PC-9 (cell line): ENCODE measurements around the gene SSBP4. TPM values are rescaled to one million over a fixed set of nuclear protein-coding genes. Genes with fewer than 3 reads are reported as not detected.

ENCODE experiments used
- BruUV-seq: library from RNA; stranded (reverse); fragments of 400-500 nt; replicated peaks from 2 replicates; lab custom pipeline; 2021; lab: Mats Ljungman, UMichigan
- CTCF ChIA-PET: fragments of 300-600 bp; sonication (Branson Sonifier 250); formaldehyde crosslinking; loops from one replicate; lab custom pipeline; 2022; ENCODE audit warnings: antibody characterized with exemption; lab: Charles Lee
- POLR2A ChIA-PET: fragments of 300-600 bp; sonication (Branson Sonifier 250); formaldehyde crosslinking; loops from one replicate; lab custom pipeline; 2022; ENCODE audit warnings: antibody characterized with exemption; ENCODE audit not compliant: unreplicated experiment; lab: Charles Lee
- DNase-seq, 2 experiments: peaks; one replicate each; pipeline versions ENCODE4 v3.0.0 to v3.0.0-alpha.2; 2015 to 2022; ENCODE audit warnings: mixed read lengths in 1 of 2
- H2AFZ ChIP-seq: fragments of 200-600 bp; sonication (generic); 2 replicates; pipeline ENCODE4 v1.8.1; 2017; ENCODE audit warnings: antibody characterized with exemption
- H3F3A ChIP-seq: fragments of 200-600 bp; sonication (generic); 2 replicates; pipeline ENCODE4 v1.8.1; 2017; ENCODE audit warnings: antibody characterized with exemption, mild to moderate bottlenecking, low read depth; ENCODE audit not compliant: insufficient read depth
- H3K27ac ChIP-seq: fragments of 200-600 bp; sonication (generic); 2 replicates; pipeline ENCODE4 v1.6.1; 2016; ENCODE audit warnings: mixed run types
- H3K27me3 ChIP-seq: fragments of 200-600 bp; sonication (generic); 2 replicates; pipeline ENCODE4 v1.6.1; 2016; ENCODE audit warnings: low read depth, mixed run types; ENCODE audit not compliant: insufficient read depth
- H3K36me3 ChIP-seq: fragments of 200-600 bp; sonication (generic); 2 replicates; pipeline ENCODE4 v1.6.1; 2016; ENCODE audit warnings: low read depth, mixed run types
- H3K4me1 ChIP-seq: fragments of 200-600 bp; sonication (generic); replicated peaks from 2 replicates; pipeline ENCODE4 v1.6.1; 2016; ENCODE audit warnings: mixed run types; ENCODE audit not compliant: insufficient read depth
- H3K4me2 ChIP-seq: fragments of 200-600 bp; sonication (generic); 2 replicates; pipeline ENCODE4 v1.6.1; 2017; ENCODE audit warnings: mixed run types
- H3K4me3 ChIP-seq: fragments of 200-600 bp; sonication (generic); 2 replicates; pipeline ENCODE4 v1.6.1; 2016; ENCODE audit warnings: mixed run types
- H3K79me2 ChIP-seq: fragments of 200-600 bp; sonication (generic); 2 replicates; pipeline ENCODE4 v1.6.1; 2017; ENCODE audit warnings: low read depth, mixed run types
- H3K9me2 ChIP-seq: fragments of 200-600 bp; sonication (generic); 2 replicates; pipeline ENCODE4 v1.8.1; 2017; ENCODE audit warnings: mild to moderate bottlenecking; ENCODE audit not compliant: insufficient read depth
- H3K9me3 ChIP-seq: fragments of 200-600 bp; sonication (generic); 2 replicates; pipeline ENCODE4 v1.8.1; 2016; ENCODE audit warnings: low read depth; ENCODE audit not compliant: insufficient read depth
- H4K20me1 ChIP-seq: fragments of 200-600 bp; sonication (generic); 2 replicates; pipeline ENCODE4 v1.8.1; 2017; ENCODE audit not compliant: insufficient read depth
- EZH2 ChIP-seq: fragments of 200-600 bp; sonication (generic); IDR thresholded peaks from 2 replicates; pipeline ENCODE4 v1.8.0; 2017; ENCODE audit warnings: antibody characterized with exemption, low read depth
- intact Hi-C: fragments of 100-400 bp; cut with micrococcal nuclease; formaldehyde crosslinking; loops from one replicate; pipeline ENCODE4 v1.10.0; 2022; ENCODE audit not compliant: unreplicated experiment
- total RNA-seq: library from RNA; stranded (reverse); gene quantifications from 2 replicates; pipeline ENCODE4 v1.2.3, GENCODE V29; 2021
- TF ChIP-seq, protein P1 (sequence below): fragments of 200-600 bp; sonication (generic); conservative IDR thresholded peaks from 2 replicates; pipeline ENCODE4 v1.6.1; 2017; ENCODE audit warnings: mixed run types, antibody characterized with exemption, mild to moderate bottlenecking, moderate library complexity

The SSBP4 gene
- total RNA-seq, 1 experiment from 2014 or later, result 56.6 TPM

DNA sequence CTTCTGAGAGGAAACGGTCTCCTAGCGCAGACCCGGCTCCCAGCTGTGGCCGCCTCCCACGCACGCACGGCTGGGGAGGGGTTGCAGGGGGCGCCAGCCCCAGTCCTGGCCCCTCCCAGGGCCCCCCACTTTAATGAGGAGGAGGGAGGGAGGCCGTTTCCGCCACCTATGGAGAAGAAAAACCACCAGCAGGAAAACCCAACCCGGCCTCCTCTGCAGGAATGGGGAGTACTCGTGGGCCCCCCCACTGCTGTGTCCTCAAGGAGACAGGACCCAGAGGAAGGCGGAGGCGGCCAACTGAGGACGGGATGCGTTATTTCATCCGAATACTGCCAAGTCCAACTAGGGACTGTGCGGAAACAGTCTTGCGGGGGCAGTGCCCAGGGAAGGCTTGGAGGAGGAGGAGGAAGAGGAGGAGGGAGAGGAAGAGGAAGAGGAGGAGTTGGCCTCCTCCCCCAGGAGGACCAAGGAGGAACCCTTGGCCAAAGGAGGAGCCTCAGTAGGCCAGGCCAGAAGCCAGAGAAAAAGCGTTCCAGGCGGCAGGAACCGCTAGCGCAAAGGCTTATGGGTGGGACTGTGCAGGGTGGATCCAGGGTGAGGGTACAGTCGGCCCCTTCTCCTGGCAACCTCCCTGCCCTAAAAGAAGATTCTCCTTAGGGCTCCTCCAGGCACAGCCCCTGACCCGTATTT is 3.9 kb upstream of the SSBP4 start:
- intact Hi-C loops, result loop anchor here (5.0 to 10.0 kb wide), 2 partner anchors 161 to 408 kb away; partner anchors contain the start of gene ARRDC2
- BruUV-seq, result no TSS peak
- ChIA-PET CTCF (interaction anchor here (0.6 to 1.0 kb wide), 3 partner anchors 24 to 87 kb away, joined by 3 to 5 read pairs (median 3); no protein-coding TSS in a partner anchor), POLR2A (interaction anchor here (0.6 kb wide), 1 partner anchor 223 kb away, joined by 3 read pairs; no protein-coding TSS in a partner anchor)
- no peak overlapping the region for H3K27ac ChIP-seq
- H3K9me2 ChIP-seq, result no peaks in the 10 kb centered on the region
- no peaks in the 10 kb centered on the region for H3K9me3 ChIP-seq
- peaks cover 2% of the 10 kb centered on the region; the same call in 1 of the 2 replicates for H4K20me1 ChIP-seq
- TF ChIP-seq EZH2, result no peak
- TF ChIP-seq, protein P1, sequence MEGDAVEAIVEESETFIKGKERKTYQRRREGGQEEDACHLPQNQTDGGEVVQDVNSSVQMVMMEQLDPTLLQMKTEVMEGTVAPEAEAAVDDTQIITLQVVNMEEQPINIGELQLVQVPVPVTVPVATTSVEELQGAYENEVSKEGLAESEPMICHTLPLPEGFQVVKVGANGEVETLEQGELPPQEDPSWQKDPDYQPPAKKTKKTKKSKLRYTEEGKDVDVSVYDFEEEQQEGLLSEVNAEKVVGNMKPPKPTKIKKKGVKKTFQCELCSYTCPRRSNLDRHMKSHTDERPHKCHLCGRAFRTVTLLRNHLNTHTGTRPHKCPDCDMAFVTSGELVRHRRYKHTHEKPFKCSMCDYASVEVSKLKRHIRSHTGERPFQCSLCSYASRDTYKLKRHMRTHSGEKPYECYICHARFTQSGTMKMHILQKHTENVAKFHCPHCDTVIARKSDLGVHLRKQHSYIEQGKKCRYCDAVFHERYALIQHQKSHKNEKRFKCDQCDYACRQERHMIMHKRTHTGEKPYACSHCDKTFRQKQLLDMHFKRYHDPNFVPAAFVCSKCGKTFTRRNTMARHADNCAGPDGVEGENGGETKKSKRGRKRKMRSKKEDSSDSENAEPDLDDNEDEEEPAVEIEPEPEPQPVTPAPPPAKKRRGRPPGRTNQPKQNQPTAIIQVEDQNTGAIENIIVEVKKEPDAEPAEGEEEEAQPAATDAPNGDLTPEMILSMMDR, result no peak
- H3F3A ChIP-seq, result peaks cover 52% of the 10 kb centered on the region
- DNase-seq, result no peak
- H3K4me3 ChIP-seq, result no peak overlapping the region
- H3K79me2 ChIP-seq, result peaks cover 6% of the 10 kb centered on the region
- peak overlapping the region; percentile 98 for H3K4me2 ChIP-seq
- H3K36me3 ChIP-seq, result no peaks in the 10 kb centered on the region
- no peak overlapping the region for H2AFZ ChIP-seq
- H3K27me3 ChIP-seq, result no peaks in the 10 kb centered on the region
- H3K4me1 ChIP-seq, result peaks cover 48% of the 10 kb centered on the region

DNA sequence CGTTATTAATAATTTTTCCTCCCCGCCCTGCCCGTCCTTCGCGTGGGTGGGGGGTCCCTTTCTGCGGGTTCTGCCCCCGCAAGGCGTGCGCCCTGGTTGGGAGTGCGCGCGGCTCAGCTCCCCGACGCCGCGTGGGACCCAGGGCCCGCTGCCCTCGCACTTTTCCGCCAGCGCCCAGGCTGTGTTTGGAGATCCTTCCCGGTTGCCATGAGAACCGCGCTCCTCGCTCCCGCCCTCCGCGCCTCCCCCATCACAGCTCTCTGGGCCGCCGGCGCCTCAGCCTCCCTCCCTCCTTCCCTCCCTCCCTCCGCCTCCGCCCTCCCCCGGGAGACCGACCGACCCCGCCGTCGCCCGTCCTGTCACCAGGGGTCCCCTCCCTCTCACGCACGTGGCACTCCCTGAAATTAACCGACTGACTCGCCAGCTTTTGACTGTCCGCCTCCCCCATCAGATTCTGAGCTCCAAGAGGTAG is 2.4 kb upstream of the SSBP4 start:
- no peak for TF ChIP-seq EZH2
- TF ChIP-seq, protein P1, result no peak
- POLR2A ChIA-PET, result interaction anchor here (0.6 to 1.0 kb wide), 3 partner anchors 36 to 135 kb away, joined by 3 to 4 read pairs (median 3); partner anchors contain the start of gene JUND
- no peaks in the 10 kb centered on the region for H3K9me3 ChIP-seq
- H3K27me3 ChIP-seq, result no peaks in the 10 kb centered on the region
- H3K4me2 ChIP-seq, result peak overlapping the region; percentile 98
- peaks cover 52% of the 10 kb centered on the region for H3F3A ChIP-seq
- peaks cover 55% of the 10 kb centered on the region for H3K4me1 ChIP-seq
- intact Hi-C loops, result loop anchor here (5.0 to 10.0 kb wide), 2 partner anchors 162 to 410 kb away; partner anchors contain the start of gene ARRDC2
- H4K20me1 ChIP-seq, result peaks cover 17% of the 10 kb centered on the region
- H3K79me2 ChIP-seq, result peaks cover 21% of the 10 kb centered on the region
- H3K27ac ChIP-seq, result peak overlapping the region; percentile 56
- no peaks in the 10 kb centered on the region for H3K9me2 ChIP-seq
- CTCF ChIA-PET, result interaction anchor here (0.6 to 1.0 kb wide), 5 partner anchors 29 to 208 kb away, joined by 3 to 8 read pairs (median 5); no protein-coding TSS in a partner anchor
- peak overlapping the region; percentile 76 for H3K4me3 ChIP-seq
- H3K36me3 ChIP-seq, result no peaks in the 10 kb centered on the region
- BruUV-seq, result no TSS peak
- peak; percentile 68 to 85 for DNase-seq
- peak overlapping the region; percentile 87 for H2AFZ ChIP-seq

DNA sequence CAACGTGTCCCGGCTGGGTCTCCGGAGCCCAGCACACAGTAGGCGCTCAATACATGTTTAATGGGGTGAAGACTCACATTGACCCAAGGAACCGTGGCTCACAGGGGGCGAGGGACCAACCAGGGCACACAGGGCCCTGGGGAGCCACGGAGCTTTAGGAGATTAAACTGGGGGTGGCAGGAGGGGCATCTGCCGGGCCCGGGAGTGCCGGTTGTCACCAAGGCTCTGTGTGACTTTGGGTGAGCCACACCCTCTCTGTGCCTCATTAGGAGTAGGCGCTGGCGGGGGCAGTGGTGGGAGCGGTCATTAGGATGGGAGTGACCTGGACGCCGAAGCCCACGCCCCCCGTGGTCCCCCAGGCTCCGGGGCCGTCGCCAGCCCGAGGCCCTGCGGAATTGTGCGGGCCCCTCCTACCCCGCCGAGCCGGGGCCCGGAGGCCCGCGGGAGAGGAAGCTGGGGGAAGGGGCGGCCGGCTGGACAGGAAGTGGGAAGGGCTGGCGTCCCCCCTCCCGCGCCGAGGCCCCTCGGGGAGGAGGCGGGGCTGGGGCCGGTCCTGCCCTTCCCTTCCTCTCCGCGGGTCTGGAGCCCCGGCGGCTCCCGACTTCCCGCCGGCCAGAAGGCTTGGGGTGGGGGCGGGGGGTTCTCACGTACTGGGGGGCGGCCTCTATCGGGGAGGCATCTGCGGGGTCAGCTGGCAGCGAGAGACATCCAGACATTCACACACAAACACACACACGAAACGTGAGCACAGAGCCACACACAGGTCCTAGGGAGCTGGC is 1.8 kb upstream of the SSBP4 start:
- CTCF ChIA-PET, result interaction anchor here (0.6 to 1.0 kb wide), 4 partner anchors 67 to 273 kb away, joined by 3 to 5 read pairs (median 4); no protein-coding TSS in a partner anchor
- POLR2A ChIA-PET, result interaction anchor here (0.6 to 1.0 kb wide), 4 partner anchors 37 to 193 kb away, joined by 3 to 5 read pairs (median 4); partner anchors contain the start of gene JUND

More for the DNA sequence above, 1.8 kb upstream of the SSBP4 start:
- peak overlapping the region; percentile 54 for H3K27ac ChIP-seq
- H3K79me2 ChIP-seq, result peaks cover 27% of the 10 kb centered on the region
- H3K9me3 ChIP-seq, result no peaks in the 10 kb centered on the region
- no peaks in the 10 kb centered on the region for H3K27me3 ChIP-seq
- TF ChIP-seq EZH2, result no peak
- TF ChIP-seq, protein P1, result no peak
- no peaks in the 10 kb centered on the region for H3K36me3 ChIP-seq
- H4K20me1 ChIP-seq, result peaks cover 23% of the 10 kb centered on the region
- H3K4me3 ChIP-seq, result peak overlapping the region; percentile 76
- peak overlapping the region; percentile 98 for H3K4me2 ChIP-seq
- peak; percentile 59 to 77 for DNase-seq
- H2AFZ ChIP-seq, result peak overlapping the region; percentile 87
- TSS peak; percentile 56 for BruUV-seq
- intact Hi-C loops, result loop anchor here (5.0 to 10.0 kb wide), 2 partner anchors 163 to 410 kb away; partner anchors contain the start of gene ARRDC2
- no peaks in the 10 kb centered on the region for H3K9me2 ChIP-seq
- H3F3A ChIP-seq, result peaks cover 51% of the 10 kb centered on the region
- peaks cover 55% of the 10 kb centered on the region for H3K4me1 ChIP-seq
